Measurements from ENCODE around the gene PNMT. TPM values are rescaled to one million over a fixed set of nuclear protein-coding genes. Genes with fewer than 3 reads are reported as not detected.

The PNMT gene
- total RNA-seq, 1 experiment from 2014 or later, result 1.4 TPM

- TF ChIP-seq CTCF (conservative IDR thresholded peaks at IDR 0.05; ENCODE audit: low read depth, low read length) (no peak), EZH2 (IDR thresholded peaks at IDR 0.05; ENCODE audit: low read length, unreplicated experiment) (no peak), EZH2phosphoT487 (IDR thresholded peaks at IDR 0.05; ENCODE audit: borderline replicate concordance, low read length) (no peak)
- DNase-seq (no peak), ATAC-seq (no peak; the same call in 1 of the 2 replicates)
- no peaks in the 10 kb centered on the region for H3K9me2 ChIP-seq (replicated peaks; ENCODE audit: low read length)
- no peaks in the 10 kb centered on the region for H3K36me3 ChIP-seq (ENCODE audit: low read depth, low read length)
- H3K27ac ChIP-seq (ENCODE audit: low read length), result no peak overlapping the region
- H3K79me2 ChIP-seq (ENCODE audit: low read length), result no peaks in the 10 kb centered on the region
- BruUV-seq (replicated peaks), result no TSS peak
- POLR2A ChIA-PET (ENCODE audit: unreplicated experiment), result no interaction called here
- H2AFZ ChIP-seq (ENCODE audit: low read length), result no peak overlapping the region
- intact Hi-C loops (cut with micrococcal nuclease), result no loop called here
- no peaks in the 10 kb centered on the region for H3F3A ChIP-seq (ENCODE audit: low read length, unreplicated experiment)
- H3K4me1 ChIP-seq (ENCODE audit: insufficient read depth, low read length), result no peaks in the 10 kb centered on the region
- CTCF ChIA-PET, result interaction anchor here (0.7 to 0.9 kb wide), 2 partner anchors 9 to 28 kb away, joined by 3 to 4 read pairs; no protein-coding TSS in a partner anchor
- H3K4me2 ChIP-seq (ENCODE audit: low read length), result no peak overlapping the region
- H3K9me3 ChIP-seq (ENCODE audit: low read length), result no peaks in the 10 kb centered on the region
- no peak overlapping the region for H3K9ac ChIP-seq (ENCODE audit: low read length)
- H3K4me3 ChIP-seq (ENCODE audit: low read length), result no peak overlapping the region
- no peaks in the 10 kb centered on the region for H4K20me1 ChIP-seq (ENCODE audit: low read length)
- H3K27me3 ChIP-seq (ENCODE audit: low read length), result no peaks in the 10 kb centered on the region
These were observed 16.2 kb upstream of the PNMT start for GRCh38 chr17:39651923-39652586.

GRCh38 chr17:39652587-39653315 lies 15.5 kb upstream of the PNMT start:
- DNase-seq (no peak), ATAC-seq (no peak)
- H3K79me2 ChIP-seq (ENCODE audit: low read length), result no peaks in the 10 kb centered on the region
- H3K9me3 ChIP-seq (ENCODE audit: low read length), result no peaks in the 10 kb centered on the region
- no peak overlapping the region for H3K4me2 ChIP-seq (ENCODE audit: low read length)
- no peaks in the 10 kb centered on the region for H3F3A ChIP-seq (ENCODE audit: low read length, unreplicated experiment)
- no peaks in the 10 kb centered on the region for H3K4me1 ChIP-seq (ENCODE audit: insufficient read depth, low read length)
- ChIA-PET POLR2A (ENCODE audit: unreplicated experiment) (no interaction called here), CTCF (interaction anchor here (0.7 kb wide), 1 partner anchor 29 kb away, joined by 3 read pairs; no protein-coding TSS in a partner anchor)
- no peak overlapping the region for H3K4me3 ChIP-seq (ENCODE audit: low read length)
- intact Hi-C loops (cut with micrococcal nuclease), result no loop called here
- no peaks in the 10 kb centered on the region for H4K20me1 ChIP-seq (ENCODE audit: low read length)
- no peak overlapping the region for H2AFZ ChIP-seq (ENCODE audit: low read length)
- no peak overlapping the region for H3K9ac ChIP-seq (ENCODE audit: low read length)
- no peaks in the 10 kb centered on the region for H3K36me3 ChIP-seq (ENCODE audit: low read depth, low read length)
- no TSS peak for BruUV-seq (replicated peaks)
- no peaks in the 10 kb centered on the region for H3K9me2 ChIP-seq (replicated peaks; ENCODE audit: low read length)
- H3K27me3 ChIP-seq (ENCODE audit: low read length), result no peaks in the 10 kb centered on the region
- H3K27ac ChIP-seq (ENCODE audit: low read length), result no peak overlapping the region
- no peak for TF ChIP-seq EZH2 (IDR thresholded peaks at IDR 0.05; ENCODE audit: low read length, unreplicated experiment)
- no peak for TF ChIP-seq CTCF (conservative IDR thresholded peaks at IDR 0.05; ENCODE audit: low read depth, low read length)
- no peak for TF ChIP-seq EZH2phosphoT487 (IDR thresholded peaks at IDR 0.05; ENCODE audit: borderline replicate concordance, low read length)

- Histone ChIP-seq H3K36me3 (ENCODE audit: low read depth, low read length) (no peaks in the 10 kb centered on the region), H3K79me2 (ENCODE audit: low read length) (no peaks in the 10 kb centered on the region), H3K4me3 (ENCODE audit: low read length) (no peak overlapping the region), H4K20me1 (ENCODE audit: low read length) (no peaks in the 10 kb centered on the region), H3K4me1 (ENCODE audit: insufficient read depth, low read length) (no peaks in the 10 kb centered on the region), H3K27me3 (ENCODE audit: low read length) (no peaks in the 10 kb centered on the region), H3K9me2 (replicated peaks; ENCODE audit: low read length) (no peaks in the 10 kb centered on the region), H2AFZ (ENCODE audit: low read length) (no peak overlapping the region), H3K9ac (ENCODE audit: low read length) (no peak overlapping the region), H3F3A (ENCODE audit: low read length, unreplicated experiment) (no peaks in the 10 kb centered on the region), H3K9me3 (ENCODE audit: low read length) (no peaks in the 10 kb centered on the region), H3K4me2 (ENCODE audit: low read length) (no peak overlapping the region), H3K27ac (ENCODE audit: low read length) (no peak overlapping the region)
- DNase-seq (no peak), ATAC-seq (no peak)
- TF ChIP-seq EZH2 (IDR thresholded peaks at IDR 0.05; ENCODE audit: low read length, unreplicated experiment), result no peak
- TF ChIP-seq EZH2phosphoT487 (IDR thresholded peaks at IDR 0.05; ENCODE audit: borderline replicate concordance, low read length), result no peak
- no peak for TF ChIP-seq CTCF (conservative IDR thresholded peaks at IDR 0.05; ENCODE audit: low read depth, low read length)
- ChIA-PET POLR2A (ENCODE audit: unreplicated experiment) (no interaction called here), CTCF (interaction anchor here (0.5 kb wide), 1 partner anchor 25 kb away, joined by 5 read pairs; no protein-coding TSS in a partner anchor)
- BruUV-seq (replicated peaks), result no TSS peak
- intact Hi-C loops (cut with micrococcal nuclease), result no loop called here
These were observed 15.0 kb upstream of the PNMT start for GRCh38 chr17:39653316-39653661.
